Stimulated activated CD4-positive, alpha-beta T cell treated with anti-CD3 and anti-CD28 coated beads, TNF-alpha, amount 100 ng/mL, for 48 hours (primary cell): ENCODE results near the gene LRGUK.
A peak's percentile ranks its signal among the peaks of the same experiment; 100 is the strongest.
"Not testable (repeated sequence)": the region's sequence is repeated elsewhere in the genome, so short reads cannot be mapped to it uniquely, and the experiment has no call there.

Experiments used
- DNase-seq, 3 donors: peaks; one replicate each; pipeline ENCODE4 v3.0.0-alpha.2; 2020; ENCODE audit warnings: low read depth in 3 of 3

LRGUK gene, protein sequence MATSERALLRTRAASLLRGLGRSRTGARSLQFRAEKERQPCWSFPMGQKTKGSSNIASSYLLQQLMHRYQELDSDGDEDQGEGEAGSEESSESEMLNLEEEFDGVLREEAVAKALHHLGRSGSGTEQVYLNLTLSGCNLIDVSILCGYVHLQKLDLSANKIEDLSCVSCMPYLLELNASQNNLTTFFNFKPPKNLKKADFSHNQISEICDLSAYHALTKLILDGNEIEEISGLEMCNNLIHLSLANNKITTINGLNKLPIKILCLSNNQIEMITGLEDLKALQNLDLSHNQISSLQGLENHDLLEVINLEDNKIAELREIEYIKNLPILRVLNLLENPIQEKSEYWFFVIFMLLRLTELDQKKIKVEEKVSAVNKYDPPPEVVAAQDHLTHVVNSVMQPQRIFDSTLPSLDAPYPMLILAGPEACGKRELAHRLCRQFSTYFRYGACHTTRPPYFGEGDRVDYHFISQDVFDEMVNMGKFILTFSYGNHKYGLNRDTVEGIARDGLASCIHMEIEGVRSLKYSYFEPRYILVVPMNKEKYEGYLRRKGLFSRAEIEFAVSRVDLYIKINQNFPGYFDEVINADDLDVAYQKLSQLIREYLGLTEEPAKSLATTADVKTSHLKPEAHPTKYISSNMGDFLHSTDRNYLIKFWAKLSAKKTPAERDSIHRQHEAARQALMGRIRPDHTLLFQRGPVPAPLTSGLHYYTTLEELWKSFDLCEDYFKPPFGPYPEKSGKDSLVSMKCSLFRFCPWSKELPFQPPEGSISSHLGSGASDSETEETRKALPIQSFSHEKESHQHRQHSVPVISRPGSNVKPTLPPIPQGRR

DNA sequence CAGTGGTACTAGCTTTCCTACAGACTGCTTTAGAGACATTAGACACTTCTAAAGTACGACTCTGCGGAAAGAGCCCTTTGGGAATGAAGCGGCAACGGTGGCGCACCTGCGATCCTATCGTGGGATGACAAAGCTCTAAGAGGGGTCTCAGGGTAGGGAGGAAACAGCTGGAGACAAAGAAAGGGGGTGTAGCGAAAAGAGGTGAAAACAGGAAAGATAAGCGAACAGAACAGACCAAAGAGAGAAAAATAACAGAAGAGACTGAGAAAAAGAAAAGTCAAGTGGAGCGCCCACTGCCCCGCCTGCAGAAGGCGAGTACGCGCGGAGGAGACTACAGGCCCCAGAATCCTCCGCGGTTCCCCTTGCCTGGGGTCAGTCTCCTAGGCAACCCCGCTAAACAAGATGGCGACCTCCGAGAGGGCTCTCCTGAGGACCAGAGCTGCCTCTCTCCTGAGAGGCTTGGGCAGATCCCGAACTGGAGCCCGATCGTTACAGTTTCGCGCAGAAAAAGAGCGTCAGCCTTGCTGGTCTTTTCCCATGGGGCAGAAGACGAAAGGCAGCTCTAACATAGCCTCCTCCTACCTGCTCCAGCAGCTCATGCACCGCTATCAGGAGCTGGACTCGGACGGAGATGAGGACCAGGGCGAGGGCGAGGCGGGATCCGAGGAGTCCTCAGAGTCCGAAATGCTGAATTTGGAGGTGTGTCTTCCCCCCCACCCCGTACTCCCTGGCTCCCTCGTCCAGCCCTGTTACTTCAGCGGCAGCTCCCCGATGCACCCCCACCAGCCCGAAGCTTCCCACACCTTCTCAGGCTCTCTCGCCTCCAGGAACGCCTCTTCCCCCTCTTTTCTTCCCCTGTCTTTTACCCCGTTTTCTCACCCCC lies at the start of gene LRGUK:
Gene LRGUK, plus strand, starts transcription at position 375 of the 883 bp plus-strand sequence. Its CDS starts 28 bp downstream, at position 403.
- DNase-seq, result peak; percentile 58 to 74 (median 67)

DNA sequence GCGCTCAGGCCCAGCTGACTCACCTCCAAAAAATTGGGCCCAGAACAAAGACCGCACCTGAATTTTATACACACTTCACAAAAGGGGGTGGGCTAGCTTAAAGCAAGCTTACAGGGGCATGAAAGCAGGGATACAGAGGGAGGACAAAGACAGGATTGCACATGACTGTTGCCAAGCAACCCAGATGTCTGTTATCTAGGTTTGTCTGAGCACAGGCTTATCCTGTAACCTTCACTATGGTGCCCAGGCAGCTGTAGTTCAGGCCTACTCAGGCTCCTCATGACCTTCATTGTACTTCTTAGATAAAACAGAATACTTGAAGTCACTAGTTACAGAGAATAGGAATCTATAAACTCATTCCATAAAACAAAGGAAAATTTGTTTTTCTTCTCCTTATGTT lies 49.6 kb upstream of the LRGUK start:
- DNase-seq, result not testable (repeated sequence)

DNA sequence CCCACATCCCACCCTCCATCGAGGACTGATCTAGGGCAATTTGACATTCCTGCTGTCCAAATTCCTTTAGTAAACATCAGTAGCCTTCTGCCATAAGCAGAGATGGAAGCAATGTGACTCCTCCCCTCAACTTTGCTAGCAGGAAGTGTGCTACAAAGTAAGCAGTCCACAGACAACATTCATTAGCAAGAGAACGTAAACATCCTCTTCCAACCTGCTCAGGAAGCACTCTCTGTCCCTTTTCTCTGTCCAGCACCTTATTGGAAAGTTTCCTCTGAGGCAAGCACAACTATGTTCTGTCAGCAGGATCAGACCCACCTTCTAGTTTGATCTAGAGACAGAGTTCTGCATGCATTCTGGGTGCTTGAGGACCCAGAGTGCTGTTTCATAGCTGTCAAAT lies 48.1 kb upstream of the LRGUK start:
- DNase-seq, result no peak

DNA sequence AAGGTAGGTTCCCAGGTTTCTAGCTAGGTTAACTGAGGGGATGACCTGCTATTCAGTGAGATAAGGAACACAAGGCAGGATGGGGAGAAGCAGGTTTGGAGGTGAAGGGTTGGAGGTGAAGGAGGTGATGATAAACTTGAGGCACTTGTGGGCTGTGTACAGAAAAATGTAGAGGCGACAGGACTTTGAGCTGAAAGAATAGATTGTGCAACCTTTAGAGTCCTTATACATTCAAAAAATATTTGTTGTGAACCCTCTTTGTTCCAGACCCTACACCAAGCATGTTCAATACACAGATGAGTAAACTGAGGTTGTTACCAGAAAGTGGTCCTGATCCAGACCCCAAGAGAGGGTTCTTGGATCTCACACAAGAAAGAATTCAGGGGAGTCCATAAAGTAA lies 45.4 kb upstream of the LRGUK start:
- DNase-seq, result no peak

DNA sequence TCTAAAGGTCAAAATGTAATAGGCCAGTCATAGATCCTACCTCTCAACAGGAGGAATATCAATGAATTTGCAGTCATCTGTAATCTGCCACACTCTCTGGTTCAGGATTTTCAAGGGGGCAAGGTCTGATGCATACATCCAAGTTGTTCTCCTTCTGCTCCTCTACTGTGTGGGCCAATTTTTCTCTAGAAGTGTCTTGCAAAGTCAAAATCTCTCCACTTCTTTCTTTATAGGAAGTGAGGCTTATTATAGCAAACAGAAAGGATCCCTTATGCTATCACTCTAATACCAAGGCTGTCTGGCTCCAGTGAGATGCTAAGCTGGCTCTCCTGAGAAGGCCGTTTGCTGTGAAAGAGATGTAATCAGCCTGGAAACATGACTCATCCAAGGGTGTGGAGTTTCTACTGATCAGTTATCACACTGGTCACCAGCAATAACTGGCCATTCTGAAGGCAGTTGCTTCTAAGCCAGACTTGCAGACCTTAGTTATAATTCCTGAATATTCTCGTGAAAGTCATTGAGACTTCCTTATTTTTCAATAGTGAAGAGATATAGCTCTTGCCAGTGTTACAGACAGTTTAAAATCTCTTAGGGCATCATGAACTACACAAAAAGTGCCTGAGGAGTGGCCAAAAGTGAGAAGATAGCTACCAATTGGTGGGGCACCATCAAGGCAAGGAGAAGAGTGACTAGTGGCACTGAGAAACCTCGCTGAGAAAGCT lies 43.2 kb upstream of the LRGUK start:
- DNase-seq, result no peak

DNA sequence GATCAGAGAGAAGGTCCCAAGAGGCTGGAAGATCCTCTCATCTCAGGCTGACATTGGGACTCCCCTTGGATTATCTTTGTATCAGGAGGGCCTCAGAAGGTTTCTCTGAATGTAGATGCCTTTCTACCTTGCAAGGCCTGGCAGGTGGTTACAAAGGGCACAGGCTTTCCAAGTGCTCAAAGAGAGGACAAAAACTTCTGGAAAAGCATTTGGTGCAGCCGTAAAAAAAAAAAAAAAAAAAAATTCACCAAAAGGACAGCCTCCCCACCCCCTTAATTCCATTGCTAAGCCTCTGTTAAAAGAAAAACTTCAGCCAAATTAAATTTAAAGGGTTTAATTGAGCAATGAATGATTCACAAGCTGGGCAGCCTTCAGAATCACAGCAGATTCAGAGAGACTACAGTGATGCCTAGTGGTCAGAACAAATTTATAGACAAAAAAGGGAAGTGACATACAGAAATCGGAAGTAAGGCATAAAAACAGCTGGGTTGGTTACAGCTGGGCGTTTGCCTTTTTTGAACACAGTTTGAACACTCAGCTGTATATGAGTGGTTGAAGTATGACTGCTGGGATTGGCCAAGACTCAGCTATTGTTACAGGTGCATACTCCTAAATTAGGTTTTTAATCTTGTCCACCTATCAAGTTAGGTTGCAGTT lies 42.5 kb upstream of the LRGUK start:
- DNase-seq, result no peak

DNA sequence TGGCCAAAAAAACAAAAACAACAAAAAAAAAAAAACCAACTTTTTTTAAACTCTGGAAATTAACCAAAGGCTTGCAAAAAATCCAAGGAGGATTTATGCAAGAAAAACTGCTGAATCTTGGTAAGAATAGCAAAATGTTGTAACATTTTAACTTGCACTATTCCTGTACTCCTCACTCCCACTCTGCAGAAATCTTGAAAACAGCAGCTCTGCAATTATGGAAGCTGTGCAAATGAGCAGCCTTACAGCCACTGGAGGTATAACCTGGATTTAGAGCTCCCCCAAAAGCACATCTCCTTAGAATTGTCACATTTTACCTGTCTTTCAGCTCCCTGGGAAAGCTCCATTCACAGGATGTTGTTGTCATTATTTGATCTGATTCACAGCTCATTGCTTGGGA lies 41.8 kb upstream of the LRGUK start:
- DNase-seq, result no peak

DNA sequence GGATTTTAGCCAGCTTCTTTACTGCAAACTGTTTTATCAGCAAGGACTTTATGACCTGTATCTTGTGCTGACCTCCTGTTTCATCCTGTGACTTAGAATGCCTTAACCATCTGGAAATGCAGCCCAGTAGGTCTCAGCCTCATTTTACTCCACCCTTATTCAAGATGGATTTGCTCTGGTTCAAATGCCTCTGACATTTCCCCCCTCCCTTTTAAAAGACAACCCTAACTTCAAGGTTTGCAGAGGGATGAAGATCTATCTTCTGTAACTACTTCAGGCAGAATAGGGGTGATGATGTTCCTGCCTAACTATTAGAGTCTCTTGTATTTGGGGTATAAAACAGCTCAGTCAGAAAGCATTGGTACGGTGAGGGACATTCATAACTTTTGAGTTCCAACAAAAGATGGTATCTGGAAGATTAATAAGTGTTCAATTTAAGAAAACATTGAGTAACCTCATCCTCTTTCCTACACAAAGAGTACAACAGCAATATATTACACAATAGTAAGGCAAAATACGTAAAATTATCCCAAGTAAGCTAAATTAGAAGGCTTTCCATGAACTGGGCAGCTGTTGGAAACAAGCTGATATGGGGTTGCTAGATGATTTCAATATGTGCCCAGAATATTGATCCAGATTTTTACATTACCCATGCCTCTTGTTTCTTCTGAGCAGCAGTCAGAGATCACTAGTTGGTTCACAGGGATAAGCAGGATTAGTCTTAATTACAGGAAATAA lies 40.0 kb upstream of the LRGUK start:
- no peak for DNase-seq

DNA sequence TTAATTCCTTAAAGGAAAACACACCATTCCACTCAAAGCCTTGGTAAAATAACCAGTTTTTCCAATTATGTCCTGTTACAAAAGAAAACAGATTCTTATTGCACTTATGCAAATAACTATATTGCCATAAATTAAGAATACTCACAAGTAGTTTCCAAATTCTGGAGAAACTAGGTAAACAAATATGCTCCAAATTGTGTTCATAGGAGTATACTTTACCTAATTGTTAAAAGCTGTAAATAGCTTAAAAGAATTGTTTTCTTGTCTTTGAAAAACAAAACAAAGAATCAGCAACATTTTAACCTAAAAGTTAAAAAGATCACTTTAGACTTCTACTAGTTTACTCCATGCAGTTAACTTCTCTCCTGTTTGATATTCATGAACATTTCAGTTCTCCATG lies 38.9 kb upstream of the LRGUK start:
- no peak for DNase-seq

DNA sequence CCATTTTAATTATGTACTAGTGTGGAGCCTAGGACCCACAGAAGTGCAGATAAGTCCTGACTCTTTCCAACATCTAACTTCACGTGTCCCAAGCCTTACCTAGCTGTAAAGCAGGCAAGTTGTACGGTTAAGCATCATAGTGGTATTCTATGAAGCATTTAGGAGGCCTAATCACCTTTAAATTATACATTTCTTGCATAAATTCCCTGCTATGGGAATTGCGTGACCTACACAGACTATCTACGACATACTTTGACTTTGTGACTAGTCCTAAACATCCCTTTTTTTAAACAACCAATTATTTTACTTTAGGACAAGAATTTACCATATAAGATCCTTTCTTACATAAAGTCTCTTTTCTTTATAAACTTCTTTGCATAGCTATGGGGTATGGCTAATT lies 37.7 kb upstream of the LRGUK start:
- no peak for DNase-seq

DNA sequence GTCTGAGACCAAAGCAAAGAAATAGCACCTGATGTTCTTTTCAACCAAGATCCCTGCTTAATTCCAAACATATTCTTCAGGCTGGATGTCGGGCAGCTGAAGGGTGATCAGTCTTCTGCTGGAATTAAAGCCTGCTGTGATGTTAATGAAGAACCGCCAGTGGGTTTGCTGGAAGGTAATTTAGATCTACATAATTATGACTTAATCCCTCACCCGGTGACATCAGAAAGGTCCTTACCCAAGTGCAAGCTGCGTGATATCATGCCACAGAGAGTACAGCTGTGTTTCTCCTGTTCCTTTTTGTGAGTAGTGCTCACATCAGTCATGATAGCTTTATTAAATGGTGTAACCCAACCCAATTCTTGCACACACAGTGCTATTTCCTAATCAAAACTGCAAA lies 29.1 kb upstream of the LRGUK start:
- no peak for DNase-seq

DNA sequence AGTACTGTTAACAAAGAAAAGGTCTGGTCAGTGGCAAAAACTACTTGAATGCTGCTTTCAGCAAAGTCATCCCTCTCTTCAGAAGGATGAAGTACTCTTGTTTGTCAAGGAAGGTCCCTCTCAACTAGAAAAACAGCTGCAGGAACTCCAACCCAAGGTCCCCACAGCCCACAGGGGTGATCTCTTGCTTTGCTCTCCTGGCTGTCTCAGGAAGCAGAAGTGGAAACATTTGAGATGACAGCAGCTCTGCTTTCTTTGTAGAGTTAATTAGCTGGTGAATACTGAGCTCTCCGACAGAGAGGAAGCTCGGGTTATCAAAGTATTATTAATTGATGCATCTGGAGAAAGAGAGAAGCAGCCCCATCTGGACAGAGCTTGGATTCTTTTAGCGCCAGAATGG lies 25.4 kb upstream of the LRGUK start:
- no peak for DNase-seq

DNA sequence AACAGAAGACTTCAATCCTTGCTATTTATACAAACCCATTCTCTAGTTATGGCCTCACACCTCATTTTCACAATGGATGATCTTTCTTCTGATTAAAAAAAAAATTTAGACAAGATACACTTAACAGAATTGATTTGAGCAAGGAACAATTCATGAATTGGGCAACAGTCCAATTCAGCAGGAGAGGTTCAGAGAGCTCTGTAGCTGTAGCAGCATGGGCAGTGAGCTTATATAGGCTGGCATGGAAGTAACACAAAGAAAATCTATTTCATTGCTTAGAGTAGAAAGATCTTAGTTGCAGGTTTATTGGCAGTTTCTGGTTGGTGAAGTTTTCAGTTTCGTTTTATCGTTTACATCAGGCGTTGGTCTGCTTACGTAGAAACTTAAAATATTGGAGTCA lies 23.0 kb upstream of the LRGUK start:
- DNase-seq, result no peak

DNA sequence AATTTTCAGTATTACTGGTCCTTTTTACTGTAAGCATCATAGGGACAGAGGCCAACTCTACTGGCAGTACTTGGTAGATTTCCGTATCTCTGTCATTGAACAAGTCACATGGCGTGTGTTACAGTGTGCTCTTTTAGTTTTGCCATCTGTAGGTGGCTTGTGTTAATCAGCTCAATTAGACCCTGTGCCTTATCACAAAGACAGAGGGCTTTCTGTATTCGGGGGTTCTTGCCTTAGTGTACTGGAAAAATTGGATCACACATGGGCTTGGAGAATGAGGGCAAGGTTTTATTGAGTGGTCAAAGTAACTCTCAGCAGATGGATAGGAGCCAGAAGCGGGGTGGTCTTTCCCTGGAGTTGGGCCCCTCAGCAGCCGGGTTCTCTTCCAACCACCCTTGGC lies 21.3 kb upstream of the LRGUK start:
- DNase-seq, result no peak

DNA sequence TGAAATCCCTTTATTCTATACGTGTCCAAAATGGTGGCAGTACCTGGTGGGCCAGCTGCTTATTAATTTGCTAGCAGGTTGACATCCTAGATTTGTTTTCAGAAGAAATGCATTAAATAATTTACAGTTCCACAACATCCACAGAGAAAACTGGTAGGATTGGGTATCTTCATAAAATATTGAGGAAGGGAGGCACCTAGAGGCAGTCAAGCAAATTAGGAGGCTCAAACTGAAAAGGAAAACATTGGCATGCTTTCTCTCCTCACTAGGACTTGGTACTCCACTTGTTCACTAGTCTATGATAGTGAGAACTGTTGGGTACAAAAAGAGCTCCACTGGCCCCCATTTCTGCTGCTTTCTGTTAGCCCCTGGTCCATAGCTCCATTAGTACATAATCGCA lies 18.3 kb upstream of the LRGUK start:
- no peak for DNase-seq

DNA sequence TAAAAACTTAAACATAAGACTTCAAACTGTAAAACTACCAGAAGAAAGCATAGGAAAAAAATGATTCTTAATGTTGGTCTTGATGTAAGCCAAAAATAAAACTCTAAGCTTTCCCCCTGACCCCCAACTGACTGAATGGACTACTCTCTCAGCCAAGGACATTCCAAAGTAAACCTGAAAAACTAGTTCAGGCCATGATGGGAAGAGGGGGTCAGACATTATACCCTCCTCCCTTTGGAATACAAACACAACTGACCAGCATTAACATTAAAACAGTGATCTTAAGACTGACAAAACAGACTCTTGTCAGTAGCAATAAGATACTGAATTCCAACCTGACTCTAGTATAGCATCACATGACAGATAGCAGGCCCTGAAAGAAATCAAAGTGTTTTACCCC lies 13.5 kb upstream of the LRGUK start:
- no peak for DNase-seq

DNA sequence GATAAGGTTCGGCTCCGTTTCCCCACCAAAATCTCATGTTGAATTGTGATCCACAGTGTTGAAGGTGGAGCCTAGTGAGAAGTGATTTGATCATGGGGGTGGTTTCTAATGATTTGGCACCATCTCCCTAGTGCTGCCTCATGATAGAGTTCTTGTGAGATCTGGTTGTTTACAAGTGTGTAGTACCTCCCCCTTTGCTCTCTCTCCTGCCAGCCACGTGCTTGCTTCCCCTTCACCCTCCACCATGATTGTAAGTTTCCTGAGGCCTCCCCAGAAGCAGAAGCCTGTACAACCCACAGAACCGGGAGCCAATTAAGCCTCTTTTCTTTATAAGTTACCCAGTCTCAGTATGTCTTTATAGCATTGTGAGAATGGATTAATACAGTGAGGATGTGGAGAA lies 12.1 kb upstream of the LRGUK start:
- DNase-seq, result no peak

DNA sequence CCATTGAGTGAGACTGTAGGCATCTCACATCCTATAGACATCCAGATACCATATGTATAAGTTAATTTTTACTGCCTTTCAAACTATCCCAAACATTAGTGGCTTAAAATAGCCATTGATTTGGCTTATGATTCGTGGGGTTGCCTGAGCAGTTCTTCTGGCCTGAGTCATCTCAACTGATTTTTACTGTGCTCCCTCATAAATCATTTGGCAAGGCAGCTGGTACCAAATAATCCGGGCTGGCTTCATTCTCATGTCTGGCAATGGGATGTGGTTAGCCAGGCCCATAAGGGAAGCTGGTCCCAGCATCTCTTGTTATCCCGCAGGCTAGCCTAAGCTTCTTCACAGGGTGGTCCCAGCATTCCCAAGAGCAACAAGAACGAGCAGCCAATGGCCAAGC lies 6.7 kb upstream of the LRGUK start:
- DNase-seq, result no peak

DNA sequence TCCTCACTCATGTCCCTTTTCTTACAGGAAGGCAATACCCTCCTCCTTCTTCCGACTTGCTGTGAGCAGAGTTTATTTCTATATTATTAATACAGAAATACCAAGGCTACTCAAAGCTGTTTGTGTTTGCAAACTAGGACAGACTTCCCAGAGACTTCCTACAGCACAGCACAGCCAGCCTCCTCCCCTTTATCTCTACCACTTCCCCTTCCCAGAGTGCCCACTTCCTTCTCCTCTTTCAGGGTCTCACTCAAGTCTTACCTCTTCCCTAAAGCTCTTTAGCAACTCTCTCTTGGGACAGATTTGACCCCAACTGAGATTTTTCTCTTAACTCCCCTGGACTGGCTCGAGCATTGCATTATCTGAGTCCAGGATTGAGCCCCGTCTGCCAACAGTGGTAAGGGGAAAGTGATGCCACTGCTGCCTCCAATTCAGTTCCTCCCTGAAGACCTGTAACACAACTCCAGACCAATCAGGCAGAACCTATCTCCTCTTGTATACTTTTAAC lies 5.5 kb upstream of the LRGUK start:
- no peak for DNase-seq

DNA sequence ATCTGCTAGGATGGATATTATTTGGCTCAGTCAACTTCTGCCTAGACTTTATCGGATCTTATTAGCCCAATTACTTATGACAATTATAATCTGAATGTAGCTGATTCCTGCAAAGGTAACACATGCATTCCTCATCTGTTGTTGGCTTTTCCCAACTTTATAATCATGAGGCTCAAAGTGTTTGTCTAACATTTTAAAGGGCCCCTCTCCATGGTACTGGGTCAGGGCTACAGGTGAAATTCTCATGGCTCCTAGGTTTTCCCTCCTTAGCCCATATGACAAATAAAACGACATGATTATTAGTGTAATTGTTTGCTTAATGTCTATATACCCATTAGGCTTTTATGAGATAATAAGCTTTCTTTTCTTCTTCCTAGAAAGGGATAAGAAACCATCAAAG lies 4.2 kb upstream of the LRGUK start:
- DNase-seq, result no peak
